ENCODE results near the gene CCT2.

- TF ChIP-seq CTCF (IDR thresholded peaks at IDR 0.05; ENCODE audit: insufficient read depth, low read depth, low read length) (no peak), EZH2 (IDR thresholded peaks at IDR 0.05; ENCODE audit: insufficient read depth, low read length) (no peak)
Measured at GRCh38 chr12:69595689-69596088, 10.4 kb downstream of the CCT2 start.

All from astrocyte (in vitro differentiated cells and primary cell).